Nephron (organoid): ENCODE measurements around the gene TMCC3.

ENCODE experiments used
- H3K27ac Mint-ChIP-seq, 3 experiments: 2 replicates each; pipeline ENCODE4 v1.8.0; 2020; ENCODE audit warnings: mixed read lengths in 3 of 3, mild to moderate bottlenecking in 2 of 3, moderate library complexity in 1 of 3
- H3K27me3 Mint-ChIP-seq: 2 replicates; pipeline ENCODE4 v1.8.0; 2021; ENCODE audit warnings: low read depth, mild to moderate bottlenecking, moderate library complexity, mixed read lengths
- H3K36me3 Mint-ChIP-seq: 2 replicates; pipeline ENCODE4 v1.8.0; 2020; ENCODE audit warnings: low read depth, mixed read lengths
- H3K4me1 Mint-ChIP-seq: 2 replicates; pipeline ENCODE4 v1.8.0; 2020; ENCODE audit warnings: mixed read lengths
- H3K4me3 Mint-ChIP-seq, 3 experiments: 2 replicates each; pipeline ENCODE4 v1.8.0; 2020; ENCODE audit warnings: mild to moderate bottlenecking in 3 of 3, mixed read lengths in 3 of 3, moderate library complexity in 2 of 3
- H3K9me3 Mint-ChIP-seq: 2 replicates; pipeline ENCODE4 v1.8.0; 2020; ENCODE audit warnings: mixed read lengths
- CTCF ChIP-seq, 3 experiments: fragments of 200-600 bp; sonication (generic); IDR thresholded peaks; one replicate each; pipeline ENCODE4 v1.5.0; 2021; ENCODE audit warnings: antibody characterized with exemption in 3 of 3; ENCODE audit not compliant: unreplicated experiment in 3 of 3

The TMCC3 gene

GRCh38 chr12:94535510-94535921 is 114.8 kb downstream of the TMCC3 start:
- Mint-ChIP-seq H3K4me1 (peaks cover 17% of the 10 kb centered on the region), H3K27ac (peak overlapping the region in 2 of 3 experiments; percentile 53 to 74), H3K27me3 (peaks cover 13% of the 10 kb centered on the region), H3K4me3 (no peak overlapping the region), H3K36me3 (no peaks in the 10 kb centered on the region), H3K9me3 (no peaks in the 10 kb centered on the region)
- TF ChIP-seq CTCF (IDR thresholded peaks at IDR 0.05; ENCODE audit: unreplicated experiment in 3 of 3) = no peak

GRCh38 chr12:94534774-94535509 is 115.4 kb downstream of the TMCC3 start:
- H3K27me3 Mint-ChIP-seq = peaks cover 13% of the 10 kb centered on the region
- H3K27ac Mint-ChIP-seq = peak overlapping the region; percentile 16 to 87 (median 84)
- no peaks in the 10 kb centered on the region for H3K36me3 Mint-ChIP-seq
- no peak overlapping the region for H3K4me3 Mint-ChIP-seq
- no peaks in the 10 kb centered on the region for H3K9me3 Mint-ChIP-seq
- no peak for TF ChIP-seq CTCF (IDR thresholded peaks at IDR 0.05; ENCODE audit: unreplicated experiment in 3 of 3)
- peaks cover 17% of the 10 kb centered on the region for H3K4me1 Mint-ChIP-seq

- H3K36me3 Mint-ChIP-seq = no peaks in the 10 kb centered on the region
- H3K27me3 Mint-ChIP-seq = peaks cover 15% of the 10 kb centered on the region
- no peak overlapping the region for H3K4me3 Mint-ChIP-seq
- no peak for TF ChIP-seq CTCF (IDR thresholded peaks at IDR 0.05; ENCODE audit: unreplicated experiment in 3 of 3)
- peak overlapping the region; percentile 16 to 87 (median 84) for H3K27ac Mint-ChIP-seq
- H3K9me3 Mint-ChIP-seq = no peaks in the 10 kb centered on the region
- H3K4me1 Mint-ChIP-seq = peaks cover 17% of the 10 kb centered on the region
Measured at GRCh38 chr12:94534278-94534677, 116.1 kb downstream of the TMCC3 start.

- Mint-ChIP-seq H3K4me3 (no peak overlapping the region), H3K36me3 (no peaks in the 10 kb centered on the region), H3K27me3 (peaks cover 17% of the 10 kb centered on the region), H3K4me1 (peaks cover 17% of the 10 kb centered on the region), H3K27ac (peak overlapping the region in 1 of 3 experiments; percentile 17), H3K9me3 (no peaks in the 10 kb centered on the region)
- peak; percentile 58 to 81 (median 81) for TF ChIP-seq CTCF (IDR thresholded peaks at IDR 0.05; ENCODE audit: unreplicated experiment in 3 of 3)
Measured at GRCh38 chr12:94532490-94533422, 117.6 kb downstream of the TMCC3 start.

DNA sequence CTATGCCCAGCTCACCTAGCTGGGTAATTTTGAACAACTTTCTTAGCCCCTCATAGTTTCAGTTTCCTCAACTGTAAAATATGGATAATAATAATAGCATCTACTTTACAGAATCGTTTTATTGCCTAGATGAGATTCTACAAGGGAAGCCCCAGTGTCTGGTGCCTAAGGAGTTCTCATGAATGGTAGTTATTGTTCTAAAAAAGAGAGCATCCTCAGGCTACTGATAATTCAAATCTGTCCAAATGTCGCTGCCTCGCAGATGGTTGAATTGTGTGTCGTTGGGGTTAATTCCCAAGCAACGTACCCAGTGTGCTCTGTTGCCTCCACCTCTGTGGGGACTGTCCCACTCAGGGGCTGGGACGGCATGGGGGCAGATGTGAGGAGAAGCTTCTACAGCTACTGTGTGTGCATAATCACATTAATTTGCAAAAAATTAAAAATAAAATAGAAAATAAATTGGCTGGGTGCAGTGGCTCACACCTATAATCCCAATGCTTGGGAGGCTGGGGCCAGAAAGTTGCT is 119.1 kb downstream of the TMCC3 start:
- no peak for TF ChIP-seq CTCF (IDR thresholded peaks at IDR 0.05; ENCODE audit: unreplicated experiment in 3 of 3)
- Mint-ChIP-seq H3K4me1 (peaks cover 17% of the 10 kb centered on the region), H3K9me3 (no peaks in the 10 kb centered on the region), H3K27ac (no peak overlapping the region), H3K27me3 (peaks cover 17% of the 10 kb centered on the region), H3K36me3 (no peaks in the 10 kb centered on the region), H3K4me3 (no peak overlapping the region)
